Left ventricle myocardium inferior (tissue), 1 donor: Measurements from ENCODE around the gene CDKL1. TPM values are rescaled to one million over a fixed set of nuclear protein-coding genes. Genes with fewer than 3 reads are reported as not detected.

ENCODE experiments used
- DNase-seq: peaks from one replicate; pipeline ENCODE4 v3.0.0-alpha.2; 2020
- H3K27ac ChIP-seq: fragments of 200-600 bp; replicated peaks from 2 replicates; pipeline ENCODE4 v1.8.0; 2021
- H3K27me3 ChIP-seq: fragments of 200-600 bp; 2 replicates; pipeline ENCODE4 v1.8.0; 2021; ENCODE audit warnings: low read depth
- H3K36me3 ChIP-seq: fragments of 200-600 bp; 2 replicates; pipeline ENCODE4 v1.8.0; 2021
- H3K4me1 ChIP-seq: fragments of 200-600 bp; 2 replicates; pipeline ENCODE4 v1.8.0; 2021
- H3K4me3 ChIP-seq: fragments of 200-600 bp; 2 replicates; pipeline ENCODE4 v1.8.0; 2021; ENCODE audit warnings: mild to moderate bottlenecking, moderate library complexity
- H3K9me3 ChIP-seq: fragments of 200-600 bp; replicated peaks from 2 replicates; pipeline ENCODE4 v1.8.0; 2021
- intact Hi-C: fragments of 100-400 bp; cut with micrococcal nuclease; formaldehyde crosslinking; loops from one replicate; pipeline ENCODE4 v1.11.0; 2022
- total RNA-seq: library from RNA; stranded (reverse); fragmentation: NEBNext Ultra II Directional; extraction: Animal tissue kit (Norgen Biotek cat#: 25700); gene quantifications from one replicate; pipeline ENCODE4 v1.2.1, GENCODE V29; 2021
- TF ChIP-seq, protein P1 (sequence below): fragments of 200-600 bp; IDR thresholded peaks from 2 replicates; pipeline ENCODE4 v1.8.0; 2021; ENCODE audit warnings: antibody characterized with exemption, mild to moderate bottlenecking, borderline replicate concordance
- donor health status: DM: no; HTN: yes; CAD: no; lungs with severe emphysema.

The CDKL1 gene
- total RNA-seq, 1 donor from 2014 or later, result 1.3 TPM

DNA sequence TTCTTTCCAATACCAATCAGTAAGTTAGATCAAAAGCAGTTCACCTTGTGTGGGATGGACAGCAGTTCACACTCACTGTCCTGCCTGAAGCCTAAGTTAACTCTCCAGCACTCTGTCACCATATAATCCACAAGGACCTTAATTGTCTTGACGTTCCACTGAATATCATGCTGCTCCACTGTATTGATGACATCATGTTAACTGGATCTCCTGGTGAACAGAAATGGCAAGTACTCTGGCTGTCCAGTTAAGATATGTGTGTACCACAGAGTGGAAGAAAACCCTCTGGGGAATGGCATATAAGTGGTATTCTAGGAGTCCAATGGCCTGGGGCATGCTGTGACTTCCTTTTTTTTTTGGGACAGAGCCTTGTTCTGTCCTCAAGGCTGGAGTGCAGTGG, 16.2 kb downstream of the CDKL1 start:
- H3K9me3 ChIP-seq, result no peaks in the 10 kb centered on the region
- intact Hi-C loops, result no loop called here
- no peaks in the 10 kb centered on the region for H3K36me3 ChIP-seq
- H3K27ac ChIP-seq, result no peak overlapping the region
- no peak overlapping the region for H3K4me3 ChIP-seq
- DNase-seq, result no peak
- TF ChIP-seq, protein P1, sequence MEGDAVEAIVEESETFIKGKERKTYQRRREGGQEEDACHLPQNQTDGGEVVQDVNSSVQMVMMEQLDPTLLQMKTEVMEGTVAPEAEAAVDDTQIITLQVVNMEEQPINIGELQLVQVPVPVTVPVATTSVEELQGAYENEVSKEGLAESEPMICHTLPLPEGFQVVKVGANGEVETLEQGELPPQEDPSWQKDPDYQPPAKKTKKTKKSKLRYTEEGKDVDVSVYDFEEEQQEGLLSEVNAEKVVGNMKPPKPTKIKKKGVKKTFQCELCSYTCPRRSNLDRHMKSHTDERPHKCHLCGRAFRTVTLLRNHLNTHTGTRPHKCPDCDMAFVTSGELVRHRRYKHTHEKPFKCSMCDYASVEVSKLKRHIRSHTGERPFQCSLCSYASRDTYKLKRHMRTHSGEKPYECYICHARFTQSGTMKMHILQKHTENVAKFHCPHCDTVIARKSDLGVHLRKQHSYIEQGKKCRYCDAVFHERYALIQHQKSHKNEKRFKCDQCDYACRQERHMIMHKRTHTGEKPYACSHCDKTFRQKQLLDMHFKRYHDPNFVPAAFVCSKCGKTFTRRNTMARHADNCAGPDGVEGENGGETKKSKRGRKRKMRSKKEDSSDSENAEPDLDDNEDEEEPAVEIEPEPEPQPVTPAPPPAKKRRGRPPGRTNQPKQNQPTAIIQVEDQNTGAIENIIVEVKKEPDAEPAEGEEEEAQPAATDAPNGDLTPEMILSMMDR, result no peak
- H3K27me3 ChIP-seq, result no peaks in the 10 kb centered on the region
- peaks cover 4% of the 10 kb centered on the region for H3K4me1 ChIP-seq

DNA sequence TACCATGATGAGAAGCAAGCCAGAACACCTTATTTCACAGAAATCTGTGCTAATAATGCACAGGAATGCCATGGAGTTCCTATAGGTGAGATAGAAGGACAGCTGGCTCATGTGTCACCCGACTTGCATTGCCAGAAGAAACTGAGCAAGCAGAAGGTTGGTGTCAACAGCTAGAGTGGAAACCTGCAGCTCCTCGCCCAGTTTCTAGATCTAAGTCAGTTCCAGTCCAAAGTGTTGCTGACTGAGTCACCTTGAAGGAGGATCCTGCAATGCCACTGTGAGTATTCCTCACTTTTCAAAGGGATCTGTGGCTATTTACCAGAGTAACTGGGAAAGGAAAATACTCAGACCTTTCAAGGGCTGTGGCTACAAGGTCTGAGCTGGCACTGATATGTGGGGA, 17.1 kb downstream of the CDKL1 start:
- Histone ChIP-seq H3K9me3 (no peaks in the 10 kb centered on the region), H3K27me3 (no peaks in the 10 kb centered on the region), H3K4me3 (no peak overlapping the region), H3K27ac (no peak overlapping the region), H3K4me1 (peaks cover 4% of the 10 kb centered on the region), H3K36me3 (no peaks in the 10 kb centered on the region)
- intact Hi-C loops, result no loop called here
- TF ChIP-seq, protein P1, result no peak
- no peak for DNase-seq

DNA sequence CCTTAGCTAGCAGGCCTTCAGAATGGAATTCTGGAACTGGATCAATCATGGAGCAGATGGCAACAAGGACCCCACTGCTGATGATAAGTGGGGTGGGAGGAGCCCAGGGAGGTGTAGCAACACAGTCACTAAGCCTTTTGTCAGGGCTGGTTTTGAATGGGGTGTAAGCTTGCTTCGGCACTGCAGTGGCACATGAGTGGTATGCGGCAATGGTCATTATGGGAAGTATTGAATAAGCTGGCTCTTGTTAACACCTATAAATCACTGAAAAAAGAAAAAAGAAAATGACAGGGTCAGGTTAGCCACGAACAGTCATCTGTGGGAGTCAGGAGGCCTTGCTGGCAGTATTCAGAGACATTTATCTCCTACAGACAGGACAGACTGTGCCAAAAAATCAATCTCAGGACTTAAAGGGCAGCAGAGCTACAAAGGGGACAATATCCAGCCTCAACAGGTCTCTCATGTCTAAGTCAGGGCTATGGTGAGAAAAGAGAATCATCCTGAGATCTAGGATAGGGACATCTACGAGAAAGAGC, 19.1 kb downstream of the CDKL1 start:
- intact Hi-C loops, result no loop called here
- Histone ChIP-seq H3K4me1 (peaks cover 4% of the 10 kb centered on the region), H3K27me3 (no peaks in the 10 kb centered on the region), H3K36me3 (no peaks in the 10 kb centered on the region), H3K27ac (no peak overlapping the region), H3K4me3 (no peak overlapping the region), H3K9me3 (no peaks in the 10 kb centered on the region)
- DNase-seq, result no peak
- TF ChIP-seq, protein P1, result no peak

DNA sequence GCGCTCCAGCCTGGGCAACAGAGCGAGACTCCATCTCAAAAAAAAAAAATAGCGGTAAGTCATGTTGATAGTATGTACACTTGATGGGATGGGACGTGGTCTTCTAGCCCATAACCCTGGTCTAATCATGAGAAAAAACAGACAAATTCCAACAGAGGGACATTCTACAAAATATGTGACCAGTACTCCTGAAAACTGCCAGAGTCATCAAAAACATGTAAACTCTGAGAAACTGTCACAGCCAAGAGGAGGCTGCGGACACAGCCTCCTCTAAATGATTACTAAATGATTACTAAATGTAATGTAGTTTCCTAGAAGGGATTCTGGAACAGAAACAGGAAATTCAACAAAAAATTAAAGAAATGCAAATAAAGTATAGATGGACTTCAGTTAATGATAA, 20.9 kb downstream of the CDKL1 start:
- TF ChIP-seq, protein P1, result no peak

DNA sequence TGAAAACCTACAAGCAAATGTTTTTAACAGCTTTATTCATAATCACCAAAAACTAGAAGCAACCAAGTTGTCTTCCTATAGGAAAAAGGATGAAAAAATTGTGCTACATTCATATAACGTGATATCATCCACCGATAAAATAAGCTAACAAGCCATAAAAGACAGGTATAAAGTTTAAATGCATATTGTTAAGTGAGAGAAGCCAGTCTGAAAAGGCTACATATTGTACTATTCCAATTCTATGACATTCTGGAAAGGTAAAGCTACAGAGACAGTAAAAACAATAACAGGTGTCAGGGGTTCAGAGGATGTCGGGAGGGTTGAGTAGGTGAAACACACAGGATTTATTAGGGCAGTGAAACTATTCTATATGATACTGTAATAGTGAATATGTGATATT, 22.7 kb downstream of the CDKL1 start:
- intact Hi-C loops, result no loop called here
- TF ChIP-seq, protein P1, result no peak

More for the DNA sequence above, 20.9 kb downstream of the CDKL1 start:
- Histone ChIP-seq H3K4me3 (no peak overlapping the region), H3K27me3 (no peaks in the 10 kb centered on the region), H3K9me3 (no peaks in the 10 kb centered on the region), H3K27ac (no peak overlapping the region), H3K36me3 (no peaks in the 10 kb centered on the region), H3K4me1 (peaks cover 4% of the 10 kb centered on the region)
- intact Hi-C loops, result no loop called here
- DNase-seq, result no peak

More for the DNA sequence above, 22.7 kb downstream of the CDKL1 start:
- H3K36me3 ChIP-seq, result no peaks in the 10 kb centered on the region
- no peak overlapping the region for H3K4me3 ChIP-seq
- H3K27me3 ChIP-seq, result no peaks in the 10 kb centered on the region
- peaks cover 4% of the 10 kb centered on the region for H3K4me1 ChIP-seq
- no peak overlapping the region for H3K27ac ChIP-seq
- DNase-seq, result no peak
- no peaks in the 10 kb centered on the region for H3K9me3 ChIP-seq
